ENCODE data around the gene TRIM46.
"Not testable (repeated sequence)": the region's sequence is repeated elsewhere in the genome, so short reads cannot be mapped to it uniquely, and the experiment has no call there.

The TRIM46 gene

DNA sequence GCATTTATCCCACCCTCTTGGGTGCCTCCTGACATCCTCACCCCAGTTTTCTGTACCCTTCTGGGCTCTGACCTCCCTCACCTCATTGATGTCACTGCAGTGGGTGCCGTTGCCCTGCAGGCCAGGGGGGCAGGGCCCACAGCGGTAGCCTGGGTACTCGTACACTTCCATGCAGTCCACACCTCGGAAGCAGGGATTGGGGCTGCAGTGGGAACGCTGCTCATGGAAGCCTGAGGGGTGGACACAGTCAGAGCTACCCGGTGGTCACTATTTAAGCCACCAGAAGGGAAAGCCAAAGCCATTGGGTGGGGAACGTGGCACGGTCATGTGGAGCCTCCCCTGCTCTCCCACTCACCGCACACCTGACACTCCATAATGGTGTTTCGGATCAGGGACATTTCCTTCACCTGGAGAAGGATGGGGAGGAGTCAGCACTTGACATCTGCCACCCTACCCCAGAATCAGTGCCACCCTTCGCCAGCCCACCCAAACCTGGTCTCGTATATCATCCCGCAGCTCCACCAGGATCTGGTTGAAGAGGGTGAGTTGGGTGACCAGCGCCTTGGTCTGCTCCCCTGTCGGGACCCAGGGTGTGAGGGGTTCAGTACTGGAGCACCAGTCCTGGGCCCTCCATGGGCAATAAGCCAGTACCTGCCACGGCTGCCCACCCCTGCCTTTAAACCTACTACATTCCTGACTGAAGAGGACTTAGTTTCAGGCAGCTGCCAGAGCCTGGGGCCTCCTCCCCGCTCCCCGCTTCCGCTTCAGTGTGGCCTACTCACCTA, 29.3 kb downstream of the TRIM46 start:
- Histone ChIP-seq H3K9me3 (replicated peaks; ENCODE audit: low read length) (no peaks in the 10 kb centered on the region), H3K4me1 (ENCODE audit: control insufficient read depth, insufficient read depth, low read length) (peaks cover 10% of the 10 kb centered on the region), H3K4me2 (ENCODE audit: low read length) (no peak overlapping the region), H3K27me3 (ENCODE audit: control insufficient read depth, insufficient read depth, low read length) (no peaks in the 10 kb centered on the region), H3K4me3 (ENCODE audit: low read length) (no peak overlapping the region), H3K9ac (ENCODE audit: low read depth, low read length) (no peak overlapping the region), H3K36me3 (ENCODE audit: insufficient read depth, low read length) (peaks cover 10% of the 10 kb centered on the region)

GRCh38 chr1:155205035-155205434, 31.4 kb downstream of the TRIM46 start:
- Histone ChIP-seq H3K4me3 (ENCODE audit: low read length) (no peak overlapping the region), H3K4me1 (ENCODE audit: control insufficient read depth, insufficient read depth, low read length) (peaks cover 15% of the 10 kb centered on the region), H3K9ac (ENCODE audit: low read depth, low read length) (no peak overlapping the region), H3K9me3 (replicated peaks; ENCODE audit: low read length) (no peaks in the 10 kb centered on the region), H3K27me3 (ENCODE audit: control insufficient read depth, insufficient read depth, low read length) (no peaks in the 10 kb centered on the region), H3K36me3 (ENCODE audit: insufficient read depth, low read length) (peaks cover 3% of the 10 kb centered on the region), H3K4me2 (ENCODE audit: low read length) (no peak overlapping the region)

GRCh38 chr1:155205969-155206593, 32.4 kb downstream of the TRIM46 start:
- no peaks in the 10 kb centered on the region for H3K27me3 ChIP-seq (ENCODE audit: control insufficient read depth, insufficient read depth, low read length)
- no peak overlapping the region for H3K9ac ChIP-seq (ENCODE audit: low read depth, low read length)
- H3K36me3 ChIP-seq (ENCODE audit: insufficient read depth, low read length): peaks cover 8% of the 10 kb centered on the region
- no peaks in the 10 kb centered on the region for H3K9me3 ChIP-seq (replicated peaks; ENCODE audit: low read length)
- peaks cover 15% of the 10 kb centered on the region for H3K4me1 ChIP-seq (ENCODE audit: control insufficient read depth, insufficient read depth, low read length)
- H3K4me3 ChIP-seq (ENCODE audit: low read length): no peak overlapping the region
- no peak overlapping the region for H3K4me2 ChIP-seq (ENCODE audit: low read length)

DNA sequence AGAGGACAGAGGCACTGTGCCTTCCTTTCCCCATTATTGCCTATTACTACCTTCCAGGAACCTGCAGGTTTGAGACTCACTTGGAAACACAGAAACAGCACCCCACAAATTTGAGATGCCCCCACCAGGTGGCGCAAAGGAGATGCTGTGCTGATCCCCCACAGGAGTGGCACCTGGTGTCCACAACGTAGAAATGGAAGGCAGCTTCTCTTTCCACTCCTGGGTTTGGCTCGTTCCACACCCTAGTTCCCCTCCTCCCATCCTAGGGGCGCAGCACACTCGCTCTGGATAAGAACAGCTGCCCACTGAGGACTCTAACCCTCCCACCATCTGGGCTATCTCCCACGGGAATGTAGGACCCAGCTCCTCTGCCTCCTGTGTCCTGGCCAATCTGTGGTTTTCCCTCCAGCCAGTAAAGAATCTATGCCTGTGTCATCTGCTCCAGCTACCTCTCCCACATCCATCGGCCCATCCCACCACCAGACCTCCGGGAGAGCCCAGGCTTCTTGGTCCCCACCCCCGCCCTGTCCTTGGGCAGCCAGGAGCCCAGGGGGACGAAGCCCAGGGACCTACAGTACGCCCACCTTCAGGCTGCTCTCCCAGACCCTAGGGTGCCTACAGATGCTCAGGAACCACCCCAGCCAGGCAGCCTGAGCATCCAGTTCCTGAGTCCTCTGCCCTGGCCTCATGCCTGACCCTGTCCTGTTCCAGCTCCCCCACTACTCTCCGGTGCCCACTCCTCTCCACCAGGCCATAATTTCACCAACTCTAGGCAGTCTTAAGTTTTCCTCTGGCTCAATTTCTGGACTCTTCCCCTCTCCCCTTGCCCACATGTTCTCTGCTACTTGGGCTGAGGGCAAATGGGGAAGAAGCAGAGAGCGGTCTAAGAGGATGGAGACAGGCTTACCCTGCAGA, 33.5 kb downstream of the TRIM46 start:
- H3K36me3 ChIP-seq (ENCODE audit: insufficient read depth, low read length): peaks cover 5% of the 10 kb centered on the region
- peak overlapping the region; percentile 90 for H3K4me3 ChIP-seq (ENCODE audit: low read length)
- peak overlapping the region; percentile 100 for H3K9ac ChIP-seq (ENCODE audit: low read depth, low read length)
- H3K9me3 ChIP-seq (replicated peaks; ENCODE audit: low read length): no peaks in the 10 kb centered on the region
- no peaks in the 10 kb centered on the region for H3K27me3 ChIP-seq (ENCODE audit: control insufficient read depth, insufficient read depth, low read length)
- H3K4me2 ChIP-seq (ENCODE audit: low read length): peak overlapping the region; percentile 96
- H3K4me1 ChIP-seq (ENCODE audit: control insufficient read depth, insufficient read depth, low read length): peaks cover 15% of the 10 kb centered on the region

GRCh38 chr1:155207806-155208540, 34.3 kb downstream of the TRIM46 start, which contains the start of gene THBS3:
THBS3 (minus strand) TSS chr1:155207897; CDS start chr1:155207876, 21 bp downstream.
- Histone ChIP-seq H3K4me1 (ENCODE audit: control insufficient read depth, insufficient read depth, low read length) (peaks cover 15% of the 10 kb centered on the region), H3K27me3 (ENCODE audit: control insufficient read depth, insufficient read depth, low read length) (no peaks in the 10 kb centered on the region), H3K9me3 (replicated peaks; ENCODE audit: low read length) (no peaks in the 10 kb centered on the region), H3K4me2 (ENCODE audit: low read length) (peak within 1 kb of the TSS; percentile 96), H3K4me3 (ENCODE audit: low read length) (peak within 1 kb of the TSS; percentile 90), H3K9ac (ENCODE audit: low read depth, low read length) (peak within 1 kb of the TSS; percentile 100), H3K36me3 (ENCODE audit: insufficient read depth, low read length) (peaks cover 5% of the 10 kb centered on the region)

- Histone ChIP-seq H3K9ac (ENCODE audit: low read depth, low read length) (peak within 1 kb of the TSS; percentile 100), H3K4me2 (ENCODE audit: low read length) (peak within 1 kb of the TSS; percentile 96), H3K4me3 (ENCODE audit: low read length) (peak within 1 kb of the TSS; percentile 90), H3K27me3 (ENCODE audit: control insufficient read depth, insufficient read depth, low read length) (no peaks in the 10 kb centered on the region), H3K9me3 (replicated peaks; ENCODE audit: low read length) (no peaks in the 10 kb centered on the region), H3K36me3 (ENCODE audit: insufficient read depth, low read length) (peaks cover 5% of the 10 kb centered on the region), H3K4me1 (ENCODE audit: control insufficient read depth, insufficient read depth, low read length) (peaks cover 15% of the 10 kb centered on the region)
These were observed 35.1 kb downstream of the TRIM46 start, which contains the start of gene MTX1 for GRCh38 chr1:155208541-155209311. MTX1 (plus strand) TSS chr1:155208695; CDS start chr1:155208805, 110 bp downstream.

- peaks cover 15% of the 10 kb centered on the region for H3K4me1 ChIP-seq (ENCODE audit: control insufficient read depth, insufficient read depth, low read length)
These were observed 35.7 kb downstream of the TRIM46 start for GRCh38 chr1:155209312-155209721.

DNA sequence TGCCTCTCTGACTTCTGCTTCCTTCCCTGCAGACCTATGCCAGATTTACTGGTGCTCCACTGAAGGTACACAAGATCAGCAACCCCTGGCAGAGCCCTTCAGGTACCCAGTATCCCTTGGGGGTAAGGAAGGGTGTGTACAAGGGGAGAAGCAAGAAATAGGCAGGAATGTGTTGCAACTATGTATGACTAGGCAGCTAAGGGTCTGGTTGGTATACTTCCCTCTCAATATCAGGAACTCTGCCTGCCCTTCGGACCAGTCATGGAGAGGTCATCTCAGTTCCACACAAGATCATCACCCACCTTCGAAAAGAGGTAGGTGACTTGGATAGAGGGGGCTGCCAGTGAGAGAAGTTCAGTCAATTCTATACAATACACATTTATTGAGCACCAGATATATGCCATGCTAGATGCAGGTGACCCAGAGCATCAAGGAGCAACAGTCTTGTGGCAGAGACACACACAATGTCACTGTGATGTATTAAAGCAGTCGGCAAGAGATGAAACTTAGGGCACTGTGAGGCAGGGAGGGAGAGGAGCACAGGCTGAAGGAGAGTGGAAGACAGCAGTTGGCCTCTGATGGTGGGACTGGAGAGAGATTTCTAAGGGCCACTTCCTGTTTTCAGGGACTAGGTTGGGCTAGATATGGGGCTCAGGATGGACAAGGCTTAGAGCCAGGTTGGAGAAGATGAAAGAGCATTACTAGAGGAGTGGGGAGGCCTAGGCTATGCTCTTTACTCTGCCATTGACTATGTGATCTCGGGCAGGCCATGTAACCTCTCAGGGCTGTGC, 36.9 kb downstream of the TRIM46 start:
- peak overlapping the region; percentile 96 for H3K4me2 ChIP-seq (ENCODE audit: low read length)
- H3K36me3 ChIP-seq (ENCODE audit: insufficient read depth, low read length): peaks cover 5% of the 10 kb centered on the region
- H3K9me3 ChIP-seq (replicated peaks; ENCODE audit: low read length): no peaks in the 10 kb centered on the region
- H3K4me3 ChIP-seq (ENCODE audit: low read length): no peak overlapping the region
- H3K27me3 ChIP-seq (ENCODE audit: control insufficient read depth, insufficient read depth, low read length): no peaks in the 10 kb centered on the region
- H3K9ac ChIP-seq (ENCODE audit: low read depth, low read length): no peak overlapping the region
- H3K4me1 ChIP-seq (ENCODE audit: control insufficient read depth, insufficient read depth, low read length): peaks cover 15% of the 10 kb centered on the region

More at GRCh38 chr1:155209312-155209721, 35.7 kb downstream of the TRIM46 start:
- H3K9ac ChIP-seq (ENCODE audit: low read depth, low read length): peak overlapping the region; percentile 100
- peaks cover 5% of the 10 kb centered on the region for H3K36me3 ChIP-seq (ENCODE audit: insufficient read depth, low read length)
- no peaks in the 10 kb centered on the region for H3K9me3 ChIP-seq (replicated peaks; ENCODE audit: low read length)
- peak overlapping the region; percentile 90 for H3K4me3 ChIP-seq (ENCODE audit: low read length)
- peak overlapping the region; percentile 96 for H3K4me2 ChIP-seq (ENCODE audit: low read length)
- no peaks in the 10 kb centered on the region for H3K27me3 ChIP-seq (ENCODE audit: control insufficient read depth, insufficient read depth, low read length)

DNA sequence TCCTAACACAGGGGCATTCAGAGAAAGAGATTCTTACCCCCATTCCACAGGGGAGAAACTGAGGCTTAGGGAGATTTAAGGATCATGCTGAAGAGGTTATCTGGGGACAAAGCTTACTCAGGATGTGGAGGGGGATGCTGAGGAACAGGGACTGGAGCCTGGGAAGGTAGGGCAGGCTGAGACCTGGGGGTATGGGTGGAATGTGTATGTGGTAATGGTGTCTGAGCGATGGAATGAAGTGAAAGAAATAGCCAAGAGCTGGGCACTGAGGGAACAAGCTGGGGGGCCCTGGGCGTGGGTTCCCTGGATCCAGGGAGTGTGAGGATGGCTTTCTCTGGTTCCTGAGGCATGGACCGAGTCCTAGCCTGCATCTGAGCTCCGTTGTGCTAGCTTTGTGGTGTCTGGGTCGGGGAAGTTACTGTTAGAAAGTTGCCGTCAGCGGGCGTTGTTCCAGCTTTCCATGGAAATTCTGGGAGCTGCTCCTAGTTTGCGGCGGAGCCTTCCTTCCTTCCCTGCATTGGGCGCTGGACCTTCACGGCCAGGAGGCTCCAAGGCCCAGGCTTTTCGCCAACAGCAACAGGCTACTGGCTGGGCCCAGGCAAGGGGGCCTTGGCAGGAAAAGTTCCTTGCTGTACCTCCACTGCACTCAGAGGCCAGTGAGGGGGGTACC, 37.9 kb downstream of the TRIM46 start:
- not testable (repeated sequence) for H3K27me3 ChIP-seq (ENCODE audit: control insufficient read depth, insufficient read depth, low read length); H3K36me3 ChIP-seq (ENCODE audit: insufficient read depth, low read length); H3K4me3 ChIP-seq (ENCODE audit: low read length); H3K9me3 ChIP-seq (replicated peaks; ENCODE audit: low read length); H3K9ac ChIP-seq (ENCODE audit: low read depth, low read length); H3K4me2 ChIP-seq (ENCODE audit: low read length)
- peaks cover 15% of the 10 kb centered on the region for H3K4me1 ChIP-seq (ENCODE audit: control insufficient read depth, insufficient read depth, low read length)
